Activated CD4-positive, alpha-beta T cell treated with anti-CD3 and anti-CD28 coated beads for 4 hours (primary cell): ENCODE results near the gene SLC30A10.
"Not testable (repeated sequence)": the region's sequence is repeated elsewhere in the genome, so short reads cannot be mapped to it uniquely, and the experiment has no call there.

Experiments
- DNase-seq, 2 donors: peaks; one replicate each; pipeline ENCODE4 v3.0.0-alpha.2; 2020

SLC30A10 gene

DNA sequence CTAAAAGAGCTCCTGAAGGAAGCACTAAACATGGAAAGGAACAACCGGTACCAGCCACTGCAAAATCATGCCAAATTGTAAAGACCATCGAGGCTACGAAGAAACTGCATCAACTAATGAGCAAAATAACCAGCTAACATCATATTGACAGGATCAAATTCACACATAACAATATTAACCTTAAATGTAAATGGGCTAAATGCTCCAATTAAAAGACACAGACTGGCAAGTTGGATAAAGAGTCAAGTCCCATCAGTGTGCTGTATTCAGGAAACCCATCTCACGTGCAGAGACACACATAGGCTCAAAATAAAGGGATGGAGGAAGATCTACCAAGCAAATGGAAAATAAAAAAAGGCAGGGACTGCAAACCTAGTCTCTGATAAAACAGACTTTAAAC, 39.7 kb downstream of the SLC30A10 start:
- not testable (repeated sequence) for DNase-seq

DNA sequence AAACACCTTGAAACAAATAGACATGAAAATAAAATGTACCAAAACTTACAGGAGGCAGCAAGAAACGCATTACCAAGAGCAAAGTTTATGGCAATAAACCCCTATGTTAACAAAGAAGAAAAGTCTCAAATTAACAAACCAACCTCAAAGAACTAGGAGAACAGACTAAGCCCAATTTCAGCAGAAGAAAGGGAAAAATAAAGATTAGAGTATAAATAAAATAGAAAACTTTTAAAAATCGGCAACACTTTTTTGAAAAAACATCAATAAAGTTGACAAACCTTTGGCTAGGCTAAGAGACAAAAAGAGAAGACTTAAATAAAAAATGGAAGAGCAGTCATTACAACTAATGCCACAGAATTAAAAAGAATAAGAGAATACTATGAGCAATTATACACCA, 42.7 kb downstream of the SLC30A10 start:
- no peak for DNase-seq

DNA sequence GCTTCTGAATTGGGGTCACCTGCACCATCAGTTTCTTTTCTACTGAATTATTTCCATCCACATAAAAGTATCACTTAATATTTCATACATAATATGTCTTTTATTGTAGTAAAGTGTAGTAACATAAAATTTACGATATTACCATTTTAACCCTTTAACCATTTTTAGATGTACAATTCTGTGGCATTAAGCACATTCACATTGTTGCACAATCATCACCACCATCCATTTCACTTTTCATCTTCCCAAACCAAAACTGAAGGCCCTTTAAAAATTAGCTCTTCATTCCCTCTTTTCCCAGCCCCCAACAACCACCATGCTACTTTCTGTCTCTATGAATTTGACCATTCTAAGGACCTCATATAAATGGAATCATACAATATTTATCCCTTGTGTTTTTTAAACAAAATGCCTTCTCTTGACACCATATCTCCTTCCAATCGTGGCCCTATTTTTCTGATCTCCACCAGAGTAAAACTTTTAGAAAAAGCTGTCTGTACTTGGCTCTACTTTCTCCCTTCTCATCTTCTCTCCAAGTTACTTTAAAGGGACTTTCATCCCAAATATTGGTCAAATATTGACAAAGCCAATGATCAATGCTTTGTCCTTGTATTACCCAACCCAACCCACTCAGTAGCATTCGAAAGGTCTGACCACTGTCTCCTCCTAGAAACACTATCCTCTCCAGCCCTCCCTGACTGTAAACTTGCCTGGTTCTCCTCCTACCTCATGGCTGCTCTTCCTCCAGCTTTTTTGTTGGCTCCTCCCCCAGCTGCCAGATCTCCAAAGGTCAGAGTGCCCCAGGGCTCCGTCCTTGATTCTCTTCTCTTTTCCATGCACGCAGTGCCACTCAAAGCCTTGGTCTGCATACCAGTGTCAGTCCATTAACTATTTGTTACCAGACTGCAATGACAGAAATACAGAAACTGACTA, 44.7 kb downstream of the SLC30A10 start:
- DNase-seq: no peak

DNA sequence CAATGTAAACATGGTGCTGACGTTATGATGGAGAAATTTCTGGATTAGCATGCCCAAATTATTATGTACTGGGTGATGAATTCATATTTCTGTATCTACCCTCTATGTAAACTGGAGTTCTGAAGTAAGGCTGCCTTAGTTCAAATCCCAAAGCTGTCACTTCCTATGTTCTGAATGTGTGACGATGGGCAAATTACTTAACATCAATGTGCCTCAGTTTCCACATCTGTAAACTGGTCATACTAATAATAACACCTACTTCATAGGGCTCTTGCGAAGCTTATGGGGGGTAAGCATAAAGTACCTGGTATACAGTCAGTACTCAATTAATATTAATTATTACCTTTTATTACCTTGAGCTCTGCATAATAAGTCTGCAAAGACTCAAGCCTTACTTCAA, 45.6 kb downstream of the SLC30A10 start:
- no peak for DNase-seq

DNA sequence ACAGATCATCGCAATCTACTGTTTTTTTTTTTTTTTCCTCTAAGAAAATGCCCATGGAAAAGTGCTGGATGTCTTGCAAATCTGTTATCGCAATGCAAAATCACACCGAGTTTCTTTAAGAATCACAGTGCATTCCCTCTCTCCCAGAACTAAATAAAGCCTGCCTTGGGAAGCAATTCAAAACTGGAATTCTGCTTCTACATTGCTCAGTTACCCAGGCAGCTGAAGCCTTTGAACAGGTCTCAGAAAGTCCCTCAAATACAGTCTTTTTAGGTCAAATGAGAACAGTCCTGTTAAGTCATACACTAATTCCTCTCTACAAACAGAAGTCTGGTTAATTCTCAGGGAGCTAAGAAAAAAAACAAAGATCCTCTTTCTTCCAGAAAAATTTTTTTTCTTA, 46.3 kb downstream of the SLC30A10 start:
- DNase-seq: no peak

DNA sequence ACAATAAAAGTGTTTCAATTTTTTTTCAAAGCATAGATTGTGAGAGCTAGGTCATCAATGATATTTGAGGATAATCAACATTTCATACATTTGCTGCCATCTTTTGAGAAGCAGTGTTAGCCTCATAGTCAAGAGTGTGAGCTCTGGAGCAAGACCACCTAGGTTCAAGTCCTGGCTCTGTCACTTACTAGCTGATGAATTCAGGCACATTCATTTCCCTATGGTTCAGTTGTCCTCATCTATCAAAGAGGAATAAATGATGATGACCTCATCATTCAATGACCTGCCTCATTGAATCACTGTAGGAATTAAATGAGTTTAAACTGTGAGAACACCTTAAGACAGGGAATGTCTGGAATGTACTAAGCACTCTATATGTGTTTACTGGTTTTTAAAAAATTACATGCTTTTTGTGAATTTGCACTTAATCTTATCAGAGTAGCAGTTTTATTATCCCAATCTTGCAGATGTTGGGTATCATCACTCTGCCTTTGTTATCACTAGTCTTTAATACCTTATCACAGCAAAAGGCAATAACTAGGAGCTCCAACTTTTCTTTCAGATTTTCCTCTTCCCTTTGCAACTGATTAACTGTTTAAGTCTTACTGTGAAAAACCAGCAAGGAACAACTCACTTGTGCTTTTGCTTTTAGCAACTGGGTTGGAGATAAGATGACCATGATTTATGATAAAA, 47.4 kb downstream of the SLC30A10 start:
- DNase-seq: no peak

DNA sequence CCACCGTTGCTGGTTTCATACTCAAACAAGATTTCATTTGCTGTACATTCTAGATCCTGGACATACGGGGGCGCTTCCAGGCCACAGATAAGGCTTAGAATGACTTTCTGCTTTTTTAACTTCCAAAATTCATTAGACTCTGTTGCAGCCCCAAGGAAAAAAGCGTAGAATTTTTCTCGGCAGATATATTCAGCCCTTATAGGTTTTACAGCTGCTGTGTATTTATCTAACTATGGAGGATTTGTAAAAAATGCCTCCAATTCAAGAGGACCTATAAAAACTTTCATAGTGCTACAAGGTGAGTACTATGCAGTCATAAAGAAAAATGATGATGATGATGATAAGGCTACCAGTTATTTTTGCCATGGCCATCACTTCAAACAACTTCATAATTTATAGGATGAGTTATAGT, 51.6 kb downstream of the SLC30A10 start:
- no peak for DNase-seq

DNA sequence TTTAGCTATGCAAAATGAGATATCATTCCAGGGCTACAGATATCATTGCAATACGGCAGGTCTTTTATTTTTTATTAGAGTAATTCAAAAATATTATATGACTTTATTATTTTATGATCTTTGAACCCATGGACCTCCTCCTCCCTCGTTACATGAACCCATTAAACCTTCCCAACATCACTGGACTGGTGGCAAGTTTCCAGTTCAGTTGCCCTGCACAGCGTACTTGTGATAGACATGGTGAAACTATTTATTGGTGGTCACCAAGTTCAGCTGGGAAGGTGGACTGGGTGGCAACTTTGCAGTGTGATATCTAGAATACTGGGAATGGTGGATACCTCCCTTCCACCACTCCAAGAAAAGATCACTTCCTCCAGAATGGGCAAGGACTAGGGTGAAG, 52.5 kb downstream of the SLC30A10 start:
- DNase-seq: no peak

DNA sequence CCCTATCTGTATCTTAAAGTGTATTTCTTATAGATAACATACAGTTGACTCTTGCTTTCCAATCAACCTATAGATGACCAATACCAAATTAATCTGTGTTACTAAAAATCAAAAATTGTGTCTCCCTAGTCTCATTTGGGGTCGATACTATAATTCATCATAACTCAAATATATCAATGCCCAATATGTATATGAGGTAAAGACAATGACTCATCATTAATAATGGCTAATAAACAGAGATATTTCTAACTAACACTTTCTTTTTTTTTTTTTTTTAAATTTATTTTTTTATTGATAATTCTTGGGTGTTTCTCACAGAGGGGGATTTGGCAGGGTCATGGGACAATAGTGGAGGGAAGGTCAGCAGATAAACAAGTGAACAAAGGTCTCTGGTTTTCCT, 55.8 kb downstream of the SLC30A10 start:
- DNase-seq: not testable (repeated sequence)

DNA sequence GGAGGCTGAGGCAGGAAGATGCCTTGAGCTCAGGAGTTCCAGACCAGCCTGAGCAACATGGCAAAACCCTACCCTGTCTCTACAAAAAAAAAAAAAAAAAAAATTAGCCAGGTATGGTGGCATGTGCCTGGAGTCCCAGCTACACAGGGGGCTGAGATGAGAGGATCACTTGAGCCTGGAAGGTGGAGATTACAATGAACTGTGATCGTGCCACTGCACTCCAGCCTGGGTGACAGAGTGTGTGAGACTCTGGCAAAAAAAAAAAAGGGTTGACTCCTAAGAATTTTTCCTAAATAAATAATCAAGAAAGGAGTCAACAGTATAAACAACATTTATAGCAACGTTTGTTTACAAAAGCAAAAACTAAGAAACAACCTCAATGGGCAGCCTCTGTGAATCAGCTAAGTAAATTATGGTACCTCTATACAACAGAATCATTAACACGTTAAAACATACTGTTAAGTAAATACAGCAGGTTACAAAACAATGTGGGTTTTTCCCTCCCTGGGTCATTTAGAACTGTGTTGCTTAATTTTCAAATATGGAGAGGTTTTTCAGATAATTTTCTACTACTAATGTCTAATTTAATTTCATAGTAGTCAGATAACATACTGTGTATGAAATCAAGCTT, 56.8 kb downstream of the SLC30A10 start:
- DNase-seq: no peak

DNA sequence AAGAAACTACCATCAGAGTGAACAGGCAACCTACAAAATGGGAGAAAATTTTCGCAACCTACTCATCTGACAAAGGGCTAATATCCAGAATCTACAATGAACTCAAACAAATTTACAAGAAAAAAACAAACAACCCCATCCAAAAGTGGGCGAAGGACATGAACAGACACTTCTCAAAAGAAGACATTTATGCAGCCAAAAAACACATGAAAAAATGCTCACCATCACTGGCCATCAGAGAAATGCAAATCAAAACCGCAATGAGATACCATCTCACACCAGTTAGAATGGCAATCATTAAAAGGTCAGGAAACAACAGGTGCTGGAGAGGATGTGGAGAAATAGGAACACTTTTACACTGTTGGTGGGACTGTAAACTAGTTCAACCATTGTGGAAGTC, 59.7 kb downstream of the SLC30A10 start:
- not testable (repeated sequence) for DNase-seq
